ENCODE results near the gene FBXO36. TPM values are rescaled to one million over a fixed set of nuclear protein-coding genes. Genes with fewer than 3 reads are reported as not detected.
A peak's percentile ranks its signal among the peaks of the same experiment; 100 is the strongest.
"Not testable (repeated sequence)": the region's sequence is repeated elsewhere in the genome, so short reads cannot be mapped to it uniquely, and the experiment has no call there.

The FBXO36 gene
- total RNA-seq, 1 donor from 2014 or later: 3.6 TPM

DNA sequence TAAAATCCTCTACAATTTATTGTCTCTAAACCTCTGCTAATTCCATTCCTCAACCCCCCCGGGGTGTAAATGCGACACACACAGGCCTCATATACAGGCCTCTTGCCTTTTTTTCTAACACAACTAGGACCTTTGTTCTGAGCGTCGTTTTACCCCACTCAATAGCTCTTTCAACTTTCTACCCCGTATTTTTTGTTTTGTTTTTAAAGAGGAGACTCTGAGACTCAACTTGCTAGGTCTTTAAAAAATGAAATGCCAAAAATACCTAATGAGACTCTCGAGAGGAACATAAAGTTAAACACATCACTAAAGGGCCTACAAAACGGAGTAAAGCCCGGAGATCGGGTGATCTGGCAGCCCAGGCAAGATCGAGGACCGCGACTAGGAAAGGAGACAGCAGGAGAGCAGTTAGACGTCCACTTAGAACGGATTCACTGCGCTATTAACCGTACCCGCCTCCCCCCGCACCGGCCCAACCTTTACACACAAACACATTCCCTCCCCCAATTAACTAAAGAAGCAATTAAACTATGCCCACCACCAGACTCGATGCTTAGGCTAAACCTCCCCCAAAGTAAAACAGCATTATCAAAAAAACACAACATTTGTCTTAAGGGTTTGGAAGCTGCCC is 2.2 kb upstream of the FBXO36 start:
- peaks cover 15% of the 10 kb centered on the region for H3K36me3 Mint-ChIP-seq (ENCODE audit: low read depth, unreplicated experiment)
- peak overlapping the region; percentile 100 for H3K4me3 Mint-ChIP-seq (ENCODE audit: unreplicated experiment)
- peak; percentile 12 for DNase-seq (ENCODE audit: low spot score)
- peak overlapping the region; percentile 98 for H3K27ac Mint-ChIP-seq (ENCODE audit: unreplicated experiment)
- H3K4me1 Mint-ChIP-seq (ENCODE audit: unreplicated experiment): peaks cover 28% of the 10 kb centered on the region
- peaks cover 19% of the 10 kb centered on the region for H3K27me3 Mint-ChIP-seq (ENCODE audit: unreplicated experiment)
- TF ChIP-seq, protein P1, sequence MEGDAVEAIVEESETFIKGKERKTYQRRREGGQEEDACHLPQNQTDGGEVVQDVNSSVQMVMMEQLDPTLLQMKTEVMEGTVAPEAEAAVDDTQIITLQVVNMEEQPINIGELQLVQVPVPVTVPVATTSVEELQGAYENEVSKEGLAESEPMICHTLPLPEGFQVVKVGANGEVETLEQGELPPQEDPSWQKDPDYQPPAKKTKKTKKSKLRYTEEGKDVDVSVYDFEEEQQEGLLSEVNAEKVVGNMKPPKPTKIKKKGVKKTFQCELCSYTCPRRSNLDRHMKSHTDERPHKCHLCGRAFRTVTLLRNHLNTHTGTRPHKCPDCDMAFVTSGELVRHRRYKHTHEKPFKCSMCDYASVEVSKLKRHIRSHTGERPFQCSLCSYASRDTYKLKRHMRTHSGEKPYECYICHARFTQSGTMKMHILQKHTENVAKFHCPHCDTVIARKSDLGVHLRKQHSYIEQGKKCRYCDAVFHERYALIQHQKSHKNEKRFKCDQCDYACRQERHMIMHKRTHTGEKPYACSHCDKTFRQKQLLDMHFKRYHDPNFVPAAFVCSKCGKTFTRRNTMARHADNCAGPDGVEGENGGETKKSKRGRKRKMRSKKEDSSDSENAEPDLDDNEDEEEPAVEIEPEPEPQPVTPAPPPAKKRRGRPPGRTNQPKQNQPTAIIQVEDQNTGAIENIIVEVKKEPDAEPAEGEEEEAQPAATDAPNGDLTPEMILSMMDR (IDR thresholded peaks at IDR 0.05; ENCODE audit: unreplicated experiment): no peak
- no peaks in the 10 kb centered on the region for H3K9me3 Mint-ChIP-seq (ENCODE audit: unreplicated experiment)

DNA sequence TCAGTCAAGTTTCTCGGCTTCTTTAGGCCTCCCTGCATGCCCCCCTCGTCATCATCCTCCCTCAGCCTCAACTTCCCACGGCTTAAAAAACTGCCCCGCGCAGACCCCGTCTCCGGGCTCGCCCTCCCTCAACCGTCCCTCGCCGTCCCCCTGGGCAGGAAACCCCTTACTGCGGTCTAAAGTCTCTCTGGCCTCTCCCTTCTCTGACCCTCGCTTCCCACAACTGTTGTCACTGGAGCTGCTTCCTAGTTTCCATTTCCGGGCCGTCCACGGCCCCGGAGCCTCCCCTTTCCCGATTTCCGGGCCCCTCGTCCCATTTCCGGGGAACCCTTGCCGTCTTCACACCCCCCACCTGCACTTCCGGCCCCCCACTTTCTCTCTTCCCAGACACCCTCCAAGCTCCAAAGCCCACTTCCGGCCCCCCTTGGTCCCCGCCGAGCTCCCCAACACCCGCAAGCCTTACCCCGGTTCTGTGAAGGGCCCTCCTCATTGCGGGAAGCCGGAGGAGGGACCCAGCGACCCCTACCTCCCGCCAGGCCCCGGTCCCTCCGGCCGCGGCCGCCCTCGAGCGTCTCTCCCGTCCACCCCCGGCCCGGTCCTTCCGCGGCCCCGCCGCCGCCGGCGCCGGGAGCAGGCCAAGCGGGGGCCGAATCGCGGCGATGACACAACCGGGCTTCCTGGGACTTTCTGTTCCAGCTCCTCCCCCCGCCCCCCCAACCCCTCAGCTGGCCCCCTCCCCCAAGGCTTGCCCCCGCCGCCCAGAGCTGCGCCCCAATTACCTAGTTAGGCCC is 1.0 kb upstream of the FBXO36 start:
- peaks cover 19% of the 10 kb centered on the region for H3K27me3 Mint-ChIP-seq (ENCODE audit: unreplicated experiment)
- TF ChIP-seq, protein P1 (IDR thresholded peaks at IDR 0.05; ENCODE audit: unreplicated experiment): no peak

DNA sequence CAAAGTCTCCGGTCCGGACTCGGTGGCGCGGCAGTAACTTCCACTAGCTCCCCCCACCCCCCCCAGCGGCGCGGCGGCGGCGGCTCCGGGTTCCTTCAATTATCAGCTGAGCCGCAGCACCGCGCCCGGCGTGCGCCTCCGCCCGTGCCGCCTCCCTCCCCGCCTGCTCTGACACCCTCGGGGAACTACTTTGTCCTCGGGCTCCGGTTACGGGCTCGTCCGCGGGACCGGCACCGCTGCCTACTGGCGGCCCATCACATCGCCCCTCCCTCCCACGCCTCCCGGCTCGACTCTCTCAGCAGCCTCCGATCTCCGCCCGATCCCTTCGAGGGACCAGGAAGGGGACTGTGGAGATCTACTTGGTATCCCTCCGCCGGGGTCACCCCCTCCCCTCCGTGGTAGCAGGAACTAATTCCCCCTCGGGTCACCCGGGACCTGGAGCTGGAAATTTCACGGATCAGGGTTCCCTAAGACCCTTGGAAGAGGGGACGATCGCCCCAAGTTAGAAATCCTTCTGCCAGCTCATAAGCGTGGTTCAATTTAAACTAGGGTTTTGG is 333 bp upstream of the FBXO36 start, which contains the start of gene TRIP12:
TSS of gene TRIP12 (minus strand) at position 118 of the 557 bp plus-strand sequence. CDS start 41,930 bp downstream, outside the sequence.
- H3K27me3 Mint-ChIP-seq (ENCODE audit: unreplicated experiment): peaks cover 19% of the 10 kb centered on the region
- peak within 1 kb of the TSS; percentile 100 for H3K4me3 Mint-ChIP-seq (ENCODE audit: unreplicated experiment)
- peaks cover 15% of the 10 kb centered on the region for H3K36me3 Mint-ChIP-seq (ENCODE audit: low read depth, unreplicated experiment)
- H3K9me3 Mint-ChIP-seq (ENCODE audit: unreplicated experiment): no peaks in the 10 kb centered on the region
- TF ChIP-seq, protein P1 (IDR thresholded peaks at IDR 0.05; ENCODE audit: unreplicated experiment): no peak
- peak within 1 kb of the TSS; percentile 98 for H3K27ac Mint-ChIP-seq (ENCODE audit: unreplicated experiment)
- peak; percentile 91 for DNase-seq (ENCODE audit: low spot score)
- peaks cover 28% of the 10 kb centered on the region for H3K4me1 Mint-ChIP-seq (ENCODE audit: unreplicated experiment)

More for the DNA sequence above, 1.0 kb upstream of the FBXO36 start:
- H3K4me1 Mint-ChIP-seq (ENCODE audit: unreplicated experiment): peaks cover 28% of the 10 kb centered on the region
- H3K27ac Mint-ChIP-seq (ENCODE audit: unreplicated experiment): peak overlapping the region; percentile 98
- H3K36me3 Mint-ChIP-seq (ENCODE audit: low read depth, unreplicated experiment): peaks cover 15% of the 10 kb centered on the region
- H3K9me3 Mint-ChIP-seq (ENCODE audit: unreplicated experiment): no peaks in the 10 kb centered on the region
- DNase-seq (ENCODE audit: low spot score): peak; percentile 63
- peak overlapping the region; percentile 100 for H3K4me3 Mint-ChIP-seq (ENCODE audit: unreplicated experiment)

DNA sequence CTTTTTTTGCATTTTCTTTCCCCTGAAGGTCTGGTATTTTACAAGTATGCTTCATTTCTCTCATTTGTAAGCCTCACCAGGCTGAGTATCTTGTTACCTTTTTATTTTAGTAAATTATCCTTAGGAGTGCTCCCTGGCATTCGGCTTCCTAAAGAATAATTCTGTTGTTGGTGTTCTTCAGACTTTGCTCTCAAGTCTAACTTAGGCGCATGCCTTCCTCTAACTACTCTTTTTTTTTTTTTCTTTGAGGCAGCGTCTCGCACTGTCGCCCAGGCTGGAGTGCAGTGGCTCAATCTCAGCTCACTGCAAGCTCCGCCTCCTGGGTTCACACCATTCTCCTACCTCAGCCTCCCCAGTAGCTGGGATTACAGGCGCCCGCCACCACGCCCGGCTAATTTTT is 2.2 kb downstream of the FBXO36 start:
- H3K27me3 Mint-ChIP-seq (ENCODE audit: unreplicated experiment): peaks cover 19% of the 10 kb centered on the region
- H3K9me3 Mint-ChIP-seq (ENCODE audit: unreplicated experiment); H3K36me3 Mint-ChIP-seq (ENCODE audit: low read depth, unreplicated experiment); H3K27ac Mint-ChIP-seq (ENCODE audit: unreplicated experiment); H3K4me3 Mint-ChIP-seq (ENCODE audit: unreplicated experiment); DNase-seq (ENCODE audit: low spot score): not testable (repeated sequence)
- peaks cover 16% of the 10 kb centered on the region for H3K4me1 Mint-ChIP-seq (ENCODE audit: unreplicated experiment)

DNA sequence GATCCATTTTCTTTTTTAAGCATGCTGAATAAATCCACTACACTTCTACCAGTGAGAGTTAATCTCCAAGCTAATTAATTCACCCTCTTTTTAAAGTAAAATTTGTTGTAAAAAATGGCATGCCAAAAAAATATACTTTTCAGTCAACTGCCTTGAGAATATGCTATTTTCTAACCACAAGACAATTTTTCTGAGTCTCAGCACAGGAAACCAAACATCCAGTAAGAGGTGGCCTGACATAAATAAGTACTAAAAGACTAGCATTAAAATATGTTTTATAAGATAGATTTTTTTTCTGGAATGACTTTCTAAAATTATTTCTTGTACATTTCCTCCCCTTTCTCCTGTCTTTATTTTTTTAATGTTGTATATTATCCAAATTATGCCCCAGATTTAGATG is 2.9 kb downstream of the FBXO36 start:
- H3K27ac Mint-ChIP-seq (ENCODE audit: unreplicated experiment): no peak overlapping the region
- no peak overlapping the region for H3K4me3 Mint-ChIP-seq (ENCODE audit: unreplicated experiment)
- TF ChIP-seq, protein P1 (IDR thresholded peaks at IDR 0.05; ENCODE audit: unreplicated experiment): no peak
- H3K9me3 Mint-ChIP-seq (ENCODE audit: unreplicated experiment): no peaks in the 10 kb centered on the region
- peaks cover 9% of the 10 kb centered on the region for H3K4me1 Mint-ChIP-seq (ENCODE audit: unreplicated experiment)
- DNase-seq (ENCODE audit: low spot score): no peak
- peaks cover 1% of the 10 kb centered on the region for H3K36me3 Mint-ChIP-seq (ENCODE audit: low read depth, unreplicated experiment)
- H3K27me3 Mint-ChIP-seq (ENCODE audit: unreplicated experiment): peaks cover 15% of the 10 kb centered on the region
